Muscle of back (tissue), 11 donors: Measurements from ENCODE around the gene RICTOR. TPM values are rescaled to one million over a fixed set of nuclear protein-coding genes. Genes with fewer than 3 reads are reported as not detected.
"Not testable (repeated sequence)": the region's sequence is repeated elsewhere in the genome, so short reads cannot be mapped to it uniquely, and the experiment has no call there.

Source experiments
- DNase-seq, 3 donors: peaks; one replicate each; pipeline versions ENCODE4 v3.0.0 to v3.0.0-alpha.2; 2013
- polyA plus RNA-seq, 10 donors: library from polyadenylated mRNA; unstranded; fragments of 120-200 nt; gene quantifications; one replicate each; pipeline ENCODE4 v1.2.1, GENCODE V29; 2013; ENCODE audit not compliant: insufficient read length in 10 of 10

Gene RICTOR
- polyA plus RNA-seq, 10 donors, result 12.2 to 22.3 (median 17.8) TPM

DNA sequence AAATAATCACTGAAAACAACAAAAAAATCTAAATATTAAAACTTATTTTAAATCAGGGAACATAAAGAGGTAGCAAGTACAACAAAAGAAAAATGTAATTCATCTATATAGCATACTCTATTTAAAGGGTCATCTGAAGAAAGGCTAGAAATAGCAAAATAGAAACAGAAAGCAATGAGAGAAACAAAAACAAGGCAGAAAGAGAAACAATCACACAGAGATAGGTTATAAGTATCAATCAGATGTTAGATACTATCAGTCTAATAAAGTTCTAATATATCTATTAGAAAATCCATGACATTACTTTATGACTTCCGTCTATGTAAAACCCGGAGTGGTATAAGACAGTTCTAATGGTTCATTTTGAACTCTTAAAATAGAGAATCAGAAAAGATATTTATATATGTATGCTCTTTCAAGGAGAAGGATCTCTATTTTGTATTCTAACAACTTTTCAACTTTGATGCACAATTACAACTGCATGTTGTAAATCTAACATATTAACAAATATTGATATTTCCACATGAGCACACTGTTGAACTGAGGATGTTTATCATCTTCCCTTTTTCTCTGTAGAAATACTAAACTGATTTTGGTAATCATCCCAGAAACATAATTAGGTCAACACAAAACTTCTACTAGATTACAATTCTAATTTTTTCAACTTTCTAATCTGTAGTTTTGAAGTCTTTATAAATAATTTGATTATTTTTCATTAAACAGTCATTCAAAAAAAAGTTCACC, 15.8 kb downstream of the RICTOR start:
- no peak for DNase-seq

DNA sequence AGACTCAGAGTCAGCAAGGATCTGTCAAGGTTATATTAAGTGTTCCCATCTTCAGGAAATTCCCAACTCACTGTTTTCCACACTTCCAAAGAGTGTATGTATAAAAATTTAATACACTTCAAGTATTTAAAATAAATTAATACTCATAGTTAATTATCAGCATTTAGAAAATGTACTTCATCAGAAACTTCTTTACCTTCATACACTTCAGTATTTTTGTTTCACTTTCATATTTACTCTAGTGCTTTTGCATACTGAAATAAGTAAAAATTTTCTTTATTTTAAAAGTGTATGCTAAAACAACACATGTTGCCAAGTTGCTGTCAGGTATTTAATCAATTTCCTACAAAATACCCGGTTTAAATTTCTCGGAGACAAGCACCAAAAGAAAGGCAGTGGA, 16.5 kb downstream of the RICTOR start:
- DNase-seq, result no peak

DNA sequence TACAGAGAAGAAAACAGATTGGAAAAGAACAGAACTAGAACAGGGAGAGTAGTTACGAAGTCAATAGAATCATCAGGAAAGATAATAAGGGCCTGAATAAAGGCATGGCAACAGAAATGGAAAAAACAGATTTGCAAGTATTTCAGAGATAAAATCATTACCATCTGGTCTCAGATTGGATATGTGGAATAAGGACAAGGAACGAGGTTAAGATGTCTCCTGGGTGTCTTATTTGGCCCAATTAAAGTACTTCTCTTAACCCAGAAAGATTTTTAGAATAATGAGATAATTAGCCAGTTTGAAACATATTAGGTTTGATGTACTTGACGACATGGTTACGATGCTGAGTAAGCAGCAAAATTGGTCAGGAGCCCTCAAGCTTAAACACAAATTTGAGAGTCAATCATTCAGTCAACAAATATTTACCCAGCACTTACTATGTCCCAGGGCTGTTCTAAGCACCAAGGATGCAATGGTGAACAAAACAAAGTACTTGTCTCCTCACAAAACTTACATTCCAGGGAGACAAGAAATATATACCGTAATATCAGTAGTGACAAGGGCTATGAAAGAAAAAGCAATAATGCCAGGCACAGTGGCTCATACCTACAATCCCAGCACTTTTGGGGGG, 18.3 kb downstream of the RICTOR start:
- DNase-seq, result peak in 1 of 3 donors; percentile 45

DNA sequence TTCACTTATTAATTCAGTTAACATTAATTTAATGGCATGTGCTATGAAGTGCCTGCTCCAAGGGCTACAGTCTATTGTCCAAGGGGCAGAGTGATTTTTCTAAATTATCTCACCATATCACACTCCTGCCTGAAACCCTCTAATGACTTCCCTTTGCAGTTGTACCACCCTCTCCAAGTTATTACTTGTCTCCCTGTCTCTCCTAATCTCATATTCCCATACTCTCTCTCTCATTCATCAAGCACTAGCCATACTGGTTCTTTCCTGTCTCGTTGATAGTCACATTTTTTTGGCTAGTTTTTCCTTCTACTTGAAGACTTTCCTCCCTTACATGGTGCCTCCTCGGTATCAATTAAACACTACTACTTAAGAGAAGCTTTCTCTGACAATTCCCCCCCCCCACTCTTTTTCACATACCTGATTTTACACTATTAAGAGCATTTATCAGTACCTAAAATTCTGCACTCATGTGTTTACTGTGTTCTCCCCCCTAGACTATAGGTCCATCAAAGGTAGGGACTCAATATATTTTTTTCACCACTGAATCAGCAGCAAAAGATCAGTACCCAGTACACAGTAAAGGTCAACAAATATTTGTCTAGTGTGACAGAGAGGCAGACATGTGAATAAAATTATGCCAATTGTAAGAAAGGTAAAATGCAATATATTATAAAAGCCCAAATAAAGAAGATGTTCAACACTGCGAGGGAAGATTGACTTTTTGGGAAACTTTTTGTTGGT, 19.0 kb downstream of the RICTOR start:
- no peak for DNase-seq

DNA sequence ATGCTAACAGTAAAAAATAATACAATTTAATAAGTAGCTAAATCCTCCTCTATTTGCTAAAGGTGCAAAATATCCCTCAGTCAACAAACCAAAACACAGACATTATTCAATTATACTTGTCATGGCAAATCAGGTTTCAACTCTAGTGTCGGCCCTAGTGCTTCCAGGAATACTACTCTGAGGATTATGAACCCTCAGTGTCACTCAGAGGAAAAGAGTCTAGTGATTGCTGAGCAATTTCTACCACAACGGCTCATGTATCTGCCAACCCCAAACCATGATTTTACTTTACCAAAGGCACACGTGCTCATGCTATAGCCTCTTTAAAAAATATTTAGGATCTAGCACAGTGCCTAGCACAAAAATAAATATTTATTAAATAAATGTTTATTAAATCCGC, 21.0 kb downstream of the RICTOR start:
- no peak for DNase-seq

DNA sequence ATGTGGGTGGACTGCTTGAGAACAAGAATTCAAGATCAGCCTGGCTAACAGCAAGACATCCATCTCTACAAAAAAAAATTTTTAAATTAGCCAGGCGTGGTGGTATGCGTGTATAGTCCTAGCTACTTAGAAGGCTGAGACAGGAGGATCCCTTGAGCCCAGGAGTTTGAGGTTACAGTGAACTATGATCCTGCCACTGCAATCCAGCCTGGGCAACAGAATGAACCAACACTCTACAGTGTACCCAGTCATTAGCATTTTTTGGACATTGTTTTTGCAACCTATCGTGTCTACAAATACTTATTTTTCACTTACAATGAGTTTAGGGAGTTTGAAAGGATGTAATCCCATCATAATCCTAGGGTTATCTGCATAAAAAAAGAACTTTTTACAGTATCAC, 22.1 kb downstream of the RICTOR start:
- no peak for DNase-seq

DNA sequence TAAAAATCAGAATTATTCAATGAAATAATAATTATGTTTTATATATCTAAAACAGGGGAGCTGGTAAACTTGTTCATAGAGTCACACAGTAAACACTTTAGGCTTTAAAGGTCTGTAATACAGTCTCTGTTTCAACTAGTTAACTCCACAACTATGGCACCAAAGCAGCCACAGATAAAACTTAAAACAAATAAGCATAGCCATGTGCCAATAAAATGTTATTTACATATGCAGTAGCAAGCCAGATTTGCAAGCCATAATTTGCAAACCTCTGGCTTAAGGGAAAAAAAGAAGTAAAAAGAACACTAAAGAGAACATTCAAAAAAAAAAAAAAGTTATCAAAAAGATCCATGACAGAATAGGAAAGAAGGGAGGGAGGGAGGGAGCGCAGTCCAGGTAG, 24.9 kb downstream of the RICTOR start:
- no peak for DNase-seq

DNA sequence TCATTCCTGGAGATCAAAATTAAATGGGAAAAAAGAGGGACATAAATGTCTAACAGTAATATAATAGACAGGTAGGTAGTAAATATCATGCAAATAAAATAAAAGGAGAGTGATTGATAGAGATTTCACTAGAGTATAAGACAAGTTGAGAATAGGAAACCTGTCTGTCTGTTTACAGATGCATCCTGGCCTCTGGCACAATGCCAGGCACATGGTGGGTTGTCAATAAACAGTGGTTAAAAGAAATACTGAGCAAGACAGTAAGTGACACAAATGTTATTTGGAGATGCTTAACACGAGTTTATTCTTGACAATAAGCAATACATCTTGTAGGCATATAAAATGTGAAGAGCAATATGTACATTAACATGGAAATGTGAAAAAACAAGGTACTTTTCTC, 33.3 kb downstream of the RICTOR start:
- DNase-seq, result no peak

DNA sequence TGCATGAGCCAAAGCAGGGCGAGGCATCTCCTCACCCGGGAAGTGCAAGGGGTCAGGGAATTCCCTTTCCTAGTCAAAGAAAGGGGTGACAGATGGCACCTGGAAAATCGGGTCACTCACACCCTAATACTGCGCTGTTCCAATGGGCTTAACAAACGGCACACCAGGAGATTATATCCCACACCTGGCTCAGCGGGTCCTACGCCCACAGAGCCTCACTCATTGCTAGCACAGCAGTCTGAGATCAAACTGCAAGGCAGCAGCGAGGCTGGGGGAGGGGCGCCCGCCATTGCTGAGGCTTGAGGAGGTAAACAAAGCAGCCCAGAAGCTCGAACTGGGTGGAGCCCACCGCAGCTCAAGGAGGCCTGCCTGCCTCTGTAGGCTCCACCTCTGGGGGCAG, 39.7 kb downstream of the RICTOR start:
- DNase-seq, result not testable (repeated sequence)

DNA sequence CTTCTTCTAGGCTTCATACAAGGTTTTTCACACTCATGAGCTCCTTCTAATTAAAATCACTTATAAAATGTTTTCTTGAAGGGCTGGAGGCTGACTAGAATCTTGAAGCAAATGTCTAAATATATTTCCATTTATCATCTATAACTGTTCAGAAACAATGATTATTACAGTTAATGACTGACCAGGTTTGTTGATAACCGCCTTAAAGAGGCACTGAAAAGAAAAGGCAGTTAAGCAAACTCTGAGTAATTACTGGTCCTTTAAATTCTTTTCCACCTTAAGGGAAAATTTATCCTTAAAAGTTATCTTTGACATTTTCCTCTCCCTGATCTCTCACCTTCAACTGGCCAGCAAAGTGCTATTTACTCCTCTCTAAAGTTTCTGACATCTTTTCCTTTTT, 43.2 kb downstream of the RICTOR start:
- DNase-seq, result no peak

DNA sequence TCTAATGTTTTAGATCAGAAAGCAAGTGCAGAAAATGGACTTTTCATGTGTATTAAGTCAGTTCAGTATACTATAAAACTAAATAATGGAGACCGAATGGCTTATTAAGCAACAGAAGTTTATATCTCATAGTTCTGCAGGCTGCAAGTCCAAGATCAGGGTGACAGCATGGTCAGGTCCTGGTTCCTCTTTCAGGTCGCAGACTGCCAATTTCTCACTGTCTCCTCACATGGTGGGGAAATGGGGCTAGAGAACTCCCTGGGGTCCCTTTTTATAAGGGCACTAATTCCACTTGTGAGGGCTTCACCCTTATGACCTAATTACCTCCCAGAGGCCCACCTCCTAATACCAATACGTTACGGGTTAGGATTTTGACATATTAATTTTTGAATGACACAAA, 48.7 kb downstream of the RICTOR start:
- no peak for DNase-seq

DNA sequence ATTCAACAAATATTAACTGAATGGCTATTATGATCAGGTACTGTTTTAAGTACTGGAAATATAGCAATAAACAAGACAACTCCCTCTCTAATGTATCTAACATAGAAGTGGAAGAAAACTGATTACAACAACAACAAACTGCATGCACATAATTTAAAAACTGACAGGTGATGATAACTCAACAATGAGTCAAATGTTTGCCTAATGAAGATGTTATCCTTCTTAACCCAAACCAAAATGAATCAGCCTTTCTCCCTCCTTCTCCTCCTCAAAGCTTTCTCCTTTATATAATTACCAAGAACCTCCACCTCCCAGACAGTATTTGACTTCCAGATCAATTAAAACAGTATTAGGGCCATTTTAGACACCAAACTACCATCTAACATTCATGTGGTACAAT, 49.3 kb downstream of the RICTOR start:
- no peak for DNase-seq

DNA sequence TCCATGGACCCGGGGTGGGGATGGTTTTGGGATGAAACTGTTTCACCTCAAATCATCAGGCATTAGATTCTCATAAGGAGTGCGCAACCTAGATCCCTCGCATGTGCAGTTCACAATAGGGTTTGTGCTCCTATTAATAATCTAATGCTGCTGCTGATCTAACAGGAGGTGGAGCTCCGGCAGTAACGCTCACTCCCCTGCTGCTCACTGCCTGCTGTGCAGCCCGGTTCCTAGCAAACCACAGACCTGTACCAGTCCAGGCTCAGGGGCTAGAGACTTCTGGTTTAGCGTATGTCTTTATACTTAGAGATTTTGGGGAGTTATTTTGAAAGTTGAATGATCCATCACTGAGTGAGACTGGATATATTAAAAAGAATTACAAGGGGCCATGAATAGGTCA, 50.2 kb downstream of the RICTOR start:
- no peak for DNase-seq

DNA sequence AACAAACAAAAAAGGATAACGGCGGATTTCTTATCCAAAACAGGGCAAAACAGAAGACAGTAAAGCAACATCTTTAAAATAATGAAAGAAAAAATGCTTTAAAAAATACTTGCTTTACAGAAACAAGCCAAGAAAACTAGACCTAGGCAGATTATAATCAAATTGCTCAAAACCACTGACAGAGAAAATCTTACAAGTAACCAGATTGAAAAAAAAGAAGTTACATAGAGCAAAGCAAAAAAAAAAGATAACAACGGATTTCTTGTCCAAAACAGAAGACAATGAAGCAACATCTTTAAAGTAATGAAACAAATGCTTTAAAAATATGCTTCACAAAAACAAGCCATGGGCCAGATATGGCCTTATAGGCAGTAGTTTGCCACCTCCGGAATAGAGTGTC, 51.1 kb downstream of the RICTOR start:
- no peak for DNase-seq

DNA sequence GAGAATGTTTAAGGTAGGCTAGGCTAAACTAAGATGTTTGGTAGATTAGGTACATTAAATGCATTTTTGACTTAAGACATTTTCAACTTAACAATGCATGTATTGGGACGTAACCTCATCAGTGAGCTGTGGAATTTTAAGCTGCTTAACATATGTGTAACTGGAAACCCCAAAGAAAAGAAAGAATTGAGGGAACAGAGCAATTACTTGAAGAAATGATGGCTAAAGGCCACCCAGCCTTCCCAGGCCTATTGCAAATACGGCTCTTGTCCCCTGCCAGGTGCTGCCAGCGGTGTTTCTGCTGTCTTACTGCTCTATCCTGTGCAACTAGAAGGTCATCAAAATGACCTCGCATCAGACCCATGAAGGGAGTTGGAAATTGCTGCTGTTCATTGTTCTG, 52.0 kb downstream of the RICTOR start:
- no peak for DNase-seq

DNA sequence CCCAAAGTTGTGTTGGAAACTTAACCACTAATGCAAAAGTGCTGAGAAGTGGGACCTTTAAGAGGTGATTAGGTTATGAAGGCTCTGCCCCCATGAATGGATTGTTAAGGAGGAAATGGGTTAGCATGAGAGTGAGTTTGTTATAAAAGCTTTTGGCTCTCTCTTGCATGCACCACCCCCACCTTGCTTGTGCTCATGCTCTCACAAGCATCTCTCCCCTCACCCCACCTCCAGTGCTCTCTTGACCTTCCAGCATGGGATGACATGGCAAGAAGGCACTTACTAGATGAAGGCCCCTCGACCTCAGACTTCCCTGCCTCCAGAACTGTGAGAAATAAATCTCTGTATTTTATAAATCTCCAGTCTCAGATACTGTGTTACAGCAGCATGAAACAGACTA, 52.8 kb downstream of the RICTOR start:
- no peak for DNase-seq

DNA sequence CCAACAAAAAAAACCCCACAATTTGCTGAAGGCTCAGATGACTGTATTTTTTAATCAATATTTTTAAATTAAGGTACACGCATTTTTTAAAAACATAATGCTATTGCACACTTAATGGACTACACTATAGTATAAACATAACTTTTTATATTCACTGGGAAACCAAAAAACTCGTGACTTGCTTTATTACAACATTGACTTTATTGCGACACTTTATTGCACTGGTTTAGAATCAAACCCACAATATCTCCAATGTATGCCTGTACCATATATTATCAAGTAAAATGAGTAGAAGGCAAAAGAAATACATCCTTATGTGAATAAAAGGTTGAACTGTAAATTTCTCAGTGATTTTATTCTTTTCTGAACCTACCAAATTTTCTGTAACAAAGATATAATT, 53.7 kb downstream of the RICTOR start:
- DNase-seq, result no peak

DNA sequence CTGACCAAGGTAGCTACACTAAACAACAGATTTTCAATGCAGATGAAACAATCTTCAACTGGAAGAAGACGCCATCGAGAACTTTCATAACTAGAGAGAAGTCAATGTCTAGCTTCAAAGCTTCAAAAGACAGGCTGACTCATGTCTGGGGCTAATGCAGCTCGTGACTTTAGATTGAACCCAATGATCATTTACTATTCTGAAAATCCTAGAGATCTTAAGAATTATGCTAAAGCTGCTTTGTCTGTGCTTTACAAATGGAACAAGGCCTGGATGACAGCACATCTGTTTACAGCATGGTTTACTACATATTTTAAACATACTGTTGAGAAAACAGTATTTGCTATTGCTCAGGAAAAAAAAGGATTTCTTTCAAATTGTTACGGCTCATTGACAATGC, 54.9 kb downstream of the RICTOR start:
- DNase-seq, result no peak

DNA sequence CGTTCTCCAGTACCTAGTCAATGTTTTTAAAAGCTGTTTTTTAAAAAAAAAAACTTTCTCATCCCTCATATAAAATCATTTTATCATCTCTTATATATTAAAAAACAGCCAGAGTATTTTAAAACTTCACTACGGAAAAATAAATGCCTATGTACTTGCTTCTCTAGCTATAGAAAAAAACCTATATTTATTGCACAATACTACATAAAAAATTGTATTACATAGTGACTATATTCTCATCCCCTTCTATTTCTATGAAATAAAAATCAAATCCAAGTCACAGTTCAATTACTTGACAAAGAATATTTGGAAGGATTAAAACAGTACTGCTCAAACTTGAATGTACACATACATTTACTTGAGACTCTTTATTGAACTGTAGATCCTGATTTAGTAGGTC, 56.7 kb downstream of the RICTOR start:
- DNase-seq, result no peak

DNA sequence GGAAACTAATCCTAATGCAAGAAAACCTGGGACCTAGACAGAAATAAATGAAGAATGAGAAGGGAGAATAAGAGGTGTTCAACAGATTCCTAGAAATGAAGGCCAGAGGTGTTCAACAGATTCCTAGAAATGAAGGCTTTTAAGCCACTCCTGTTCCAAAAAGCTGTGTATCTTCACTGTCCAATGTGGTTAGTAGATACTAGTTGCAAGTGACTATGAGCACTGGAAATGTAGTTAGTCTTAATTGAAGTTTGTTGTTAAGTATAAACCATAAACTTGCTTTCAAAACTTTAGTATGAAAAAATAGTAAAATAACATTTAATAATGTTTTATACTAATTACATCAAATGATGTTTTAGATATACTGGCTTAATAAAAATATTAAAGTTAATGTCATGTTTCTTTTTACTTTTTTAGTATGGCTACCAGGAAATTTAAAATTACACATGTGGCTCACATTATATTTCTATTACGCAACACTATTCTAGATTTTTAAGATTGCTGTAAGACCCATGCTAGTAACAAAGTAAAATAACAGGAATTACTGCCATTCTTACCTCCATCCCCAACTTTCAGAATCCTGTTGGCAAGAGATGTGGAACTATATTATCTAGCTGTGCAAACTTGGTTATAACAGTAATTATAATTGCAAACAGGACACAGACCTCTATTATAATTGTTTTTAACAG, 57.5 kb downstream of the RICTOR start:
- no peak for DNase-seq

DNA sequence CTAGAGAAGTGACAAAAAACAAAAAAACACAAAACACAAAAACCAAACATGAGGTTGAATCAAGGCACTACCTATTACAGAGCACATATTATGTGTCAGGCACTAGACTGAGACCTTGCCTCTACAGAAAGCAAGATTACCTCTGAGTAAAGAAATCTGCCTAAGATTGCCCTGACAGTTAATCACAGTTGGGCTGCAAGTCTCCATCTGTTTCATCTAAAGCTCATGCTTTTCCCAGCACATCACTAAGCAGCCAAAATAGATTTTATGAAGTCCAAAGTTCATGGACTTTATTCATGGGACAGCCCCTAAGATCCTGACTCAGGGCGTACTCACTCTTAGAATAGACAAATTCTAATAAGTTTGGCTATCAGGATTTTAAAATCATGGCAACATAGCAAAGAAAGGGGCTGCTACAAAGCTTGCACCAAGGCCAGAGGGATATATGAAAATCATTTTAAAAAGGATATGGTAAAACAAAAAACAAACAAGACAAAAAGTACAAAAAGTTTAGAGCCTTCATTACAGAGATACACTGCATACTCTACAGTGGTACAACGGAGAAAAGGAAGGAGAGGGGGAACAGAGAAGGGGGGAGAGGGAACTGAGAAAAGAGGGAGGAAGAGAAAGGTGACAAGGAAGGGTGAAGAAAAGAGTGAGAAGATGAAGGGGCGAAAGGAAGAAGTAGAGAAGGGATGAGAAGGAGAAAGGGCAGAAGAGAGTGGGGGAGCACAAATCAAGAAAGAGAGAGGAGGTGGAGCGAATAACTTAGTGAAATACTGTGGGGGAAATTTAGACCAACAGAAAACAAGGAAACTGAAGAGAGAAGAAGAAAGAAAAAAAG, 58.2 kb downstream of the RICTOR start:
- peak; percentile 20 to 71 (median 61) for DNase-seq

DNA sequence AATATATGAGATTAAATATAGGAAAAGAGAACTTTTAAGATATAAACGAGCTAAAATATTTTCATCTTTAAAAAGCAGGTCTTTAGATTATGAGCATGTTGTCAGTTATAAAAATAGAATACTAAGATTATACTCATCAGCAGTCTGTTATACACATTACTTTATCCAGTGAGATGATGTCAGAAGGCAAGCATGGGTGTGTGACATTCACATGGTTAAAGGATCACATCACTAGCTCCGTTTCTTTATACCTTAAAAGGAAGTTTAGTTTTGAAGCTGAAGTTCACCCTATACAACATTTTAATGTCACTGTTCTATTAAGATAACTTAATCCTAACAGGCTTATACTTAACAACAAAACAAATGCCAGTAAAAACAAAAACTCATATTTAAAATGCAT, 59.6 kb downstream of the RICTOR start:
- peak; percentile 36 to 86 (median 53) for DNase-seq
